Brain microvascular endothelial cell (primary cell): Measurements from ENCODE around the gene GRID1.
"Not testable (repeated sequence)": the region's sequence is repeated elsewhere in the genome, so short reads cannot be mapped to it uniquely, and the experiment has no call there.

Source experiments
- DNase-seq: peaks from one replicate; pipeline ENCODE4 v3.0.0-alpha.2; 2020
- H3K27ac ChIP-seq: fragments of 250-450 bp; sonication (Bioruptor Pico); 2 replicates; pipeline ENCODE4 v1.5.1; 2020; ENCODE audit warnings: mild to moderate bottlenecking, moderate library complexity
- H3K27me3 ChIP-seq: fragments of 250-450 bp; sonication (Bioruptor Pico); replicated peaks from 2 replicates; pipeline ENCODE4 v1.5.1; 2020; ENCODE audit warnings: mild to moderate bottlenecking
- H3K36me3 ChIP-seq: fragments of 250-450 bp; sonication (Bioruptor Pico); replicated peaks from 2 replicates; pipeline ENCODE4 v1.5.1; 2020; ENCODE audit warnings: mild to moderate bottlenecking
- H3K4me3 ChIP-seq: 2 replicates; pipeline ENCODE4 v1.5.1; 2011; ENCODE audit warnings: low read depth, mild to moderate bottlenecking, control low read depth, low read length, moderate library complexity
- in situ Hi-C: cut with HindIII; loops from 2 replicates; pipeline ENCODE4 v1.10.0; 2017; ENCODE audit warnings: low sequenced_read_pairs, low pct_ligation_motif_present
- TF ChIP-seq, protein P1 (sequence below): IDR thresholded peaks from 2 replicates; pipeline ENCODE4 v1.5.1; 2011; ENCODE audit warnings: low read depth, mild to moderate bottlenecking, moderate library complexity, low read length, control low read depth, inconsistent platforms; ENCODE audit errors: missing control alignments

The GRID1 gene

GRCh38 chr10:86113044-86113443, 253.6 kb downstream of the GRID1 start:
- H3K36me3 ChIP-seq = no peaks in the 10 kb centered on the region
- DNase-seq = no peak
- H3K4me3 ChIP-seq = no peak overlapping the region
- H3K27me3 ChIP-seq = no peaks in the 10 kb centered on the region
- no peak overlapping the region for H3K27ac ChIP-seq
- in situ Hi-C loops = no loop called here
- TF ChIP-seq, protein P1, sequence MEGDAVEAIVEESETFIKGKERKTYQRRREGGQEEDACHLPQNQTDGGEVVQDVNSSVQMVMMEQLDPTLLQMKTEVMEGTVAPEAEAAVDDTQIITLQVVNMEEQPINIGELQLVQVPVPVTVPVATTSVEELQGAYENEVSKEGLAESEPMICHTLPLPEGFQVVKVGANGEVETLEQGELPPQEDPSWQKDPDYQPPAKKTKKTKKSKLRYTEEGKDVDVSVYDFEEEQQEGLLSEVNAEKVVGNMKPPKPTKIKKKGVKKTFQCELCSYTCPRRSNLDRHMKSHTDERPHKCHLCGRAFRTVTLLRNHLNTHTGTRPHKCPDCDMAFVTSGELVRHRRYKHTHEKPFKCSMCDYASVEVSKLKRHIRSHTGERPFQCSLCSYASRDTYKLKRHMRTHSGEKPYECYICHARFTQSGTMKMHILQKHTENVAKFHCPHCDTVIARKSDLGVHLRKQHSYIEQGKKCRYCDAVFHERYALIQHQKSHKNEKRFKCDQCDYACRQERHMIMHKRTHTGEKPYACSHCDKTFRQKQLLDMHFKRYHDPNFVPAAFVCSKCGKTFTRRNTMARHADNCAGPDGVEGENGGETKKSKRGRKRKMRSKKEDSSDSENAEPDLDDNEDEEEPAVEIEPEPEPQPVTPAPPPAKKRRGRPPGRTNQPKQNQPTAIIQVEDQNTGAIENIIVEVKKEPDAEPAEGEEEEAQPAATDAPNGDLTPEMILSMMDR = no peak

DNA sequence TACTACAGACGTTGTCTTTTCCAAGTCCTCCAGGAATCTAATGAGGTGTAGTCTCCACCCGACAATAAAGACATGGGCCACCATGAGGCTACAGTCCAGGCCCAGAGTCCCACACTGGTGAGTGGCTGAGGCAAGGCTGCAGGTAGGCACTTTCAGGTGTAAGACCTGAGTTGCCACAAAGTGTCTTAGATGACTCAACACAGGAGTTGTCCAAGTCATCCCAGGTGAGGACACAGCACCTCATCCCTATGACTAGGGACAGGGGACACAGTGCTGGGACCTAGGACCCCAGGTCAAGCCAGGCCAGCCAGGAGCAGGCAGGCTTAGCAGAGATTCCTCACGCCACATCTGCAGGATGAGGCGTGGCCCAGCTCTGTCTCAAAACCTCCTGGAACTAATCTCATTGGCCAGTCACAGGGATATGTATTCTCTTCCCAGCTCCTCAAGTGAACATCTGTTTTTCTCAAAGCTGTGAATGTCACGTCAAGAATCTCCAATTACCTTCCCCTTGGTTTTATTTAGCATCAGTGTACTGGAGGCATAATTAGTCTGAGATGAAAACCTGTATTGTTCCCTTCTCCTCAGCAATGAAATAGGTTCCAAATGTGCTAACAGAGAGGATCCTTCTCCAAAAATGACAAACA, 254.6 kb downstream of the GRID1 start:
- TF ChIP-seq, protein P1 = no peak
- H3K4me3 ChIP-seq = no peak overlapping the region
- in situ Hi-C loops = no loop called here
- no peak overlapping the region for H3K27ac ChIP-seq
- no peaks in the 10 kb centered on the region for H3K36me3 ChIP-seq
- H3K27me3 ChIP-seq = no peaks in the 10 kb centered on the region
- DNase-seq = no peak

GRCh38 chr10:86110156-86110786, 256.3 kb downstream of the GRID1 start:
- no peaks in the 10 kb centered on the region for H3K36me3 ChIP-seq
- in situ Hi-C loops = no loop called here
- H3K27me3 ChIP-seq = no peaks in the 10 kb centered on the region
- H3K27ac ChIP-seq = no peak overlapping the region
- H3K4me3 ChIP-seq = no peak overlapping the region
- no peak for DNase-seq
- TF ChIP-seq, protein P1 = no peak

DNA sequence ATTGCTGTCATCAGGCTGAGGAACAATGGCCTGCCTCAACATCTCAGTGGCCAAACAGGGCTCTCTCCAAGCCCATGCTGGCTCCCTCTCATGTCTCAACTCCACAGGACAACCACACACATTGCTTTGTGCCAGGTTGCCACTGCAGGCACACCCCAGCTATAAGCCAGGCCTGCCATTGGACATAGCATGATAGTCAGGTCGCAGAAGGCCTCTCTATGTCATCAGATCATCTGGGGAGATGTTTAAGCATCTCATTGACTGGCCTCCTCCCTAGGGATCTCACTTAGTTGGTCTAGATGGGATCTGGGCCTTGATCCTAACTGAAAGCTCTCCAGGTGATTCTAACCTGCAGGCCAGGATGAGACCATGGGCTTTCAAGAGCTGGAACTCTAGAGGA, 257.2 kb downstream of the GRID1 start:
- Histone ChIP-seq H3K36me3 (no peaks in the 10 kb centered on the region), H3K27ac (no peak overlapping the region), H3K27me3 (no peaks in the 10 kb centered on the region), H3K4me3 (no peak overlapping the region)
- TF ChIP-seq, protein P1 = no peak
- in situ Hi-C loops = no loop called here
- no peak for DNase-seq

DNA sequence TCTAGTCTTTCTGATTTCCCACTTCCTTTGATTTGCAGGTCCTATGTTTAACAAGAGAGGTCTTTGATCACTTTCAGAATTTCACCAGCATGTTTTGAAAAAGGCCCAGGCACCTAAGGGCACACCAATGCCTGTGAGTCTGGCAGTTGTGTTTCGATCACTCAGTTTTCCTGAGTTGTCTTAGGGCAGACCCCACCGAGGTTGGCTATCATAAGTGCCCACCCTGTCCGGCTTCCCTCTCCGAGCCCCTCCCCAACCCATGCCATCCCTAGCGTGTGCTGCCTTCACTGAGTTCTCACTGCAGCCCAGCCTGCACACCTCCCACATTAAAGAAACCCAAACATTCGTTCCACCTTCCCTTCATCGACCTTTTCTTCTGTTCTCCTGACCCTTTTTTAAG, 257.9 kb downstream of the GRID1 start:
- no peak for DNase-seq
- Histone ChIP-seq H3K36me3 (no peaks in the 10 kb centered on the region), H3K27ac (no peak overlapping the region), H3K27me3 (no peaks in the 10 kb centered on the region), H3K4me3 (no peak overlapping the region)
- TF ChIP-seq, protein P1 = no peak
- in situ Hi-C loops = no loop called here

GRCh38 chr10:86107611-86108310, 258.8 kb downstream of the GRID1 start:
- H3K27ac ChIP-seq, H3K4me3 ChIP-seq, DNase-seq, H3K27me3 ChIP-seq, H3K36me3 ChIP-seq, in situ Hi-C loops: not testable (repeated sequence)
